HG03159 (cell line): ENCODE measurements around the gene TSPYL2.

Experiments
- ATAC-seq: cut with Tn5 transposase; IDR thresholded peaks from one replicate; pipeline ENCODE4 v1.9.1; 2021; ENCODE audit warnings: mild to moderate bottlenecking, moderate library complexity; ENCODE audit not compliant: unreplicated experiment

The TSPYL2 gene

GRCh38 chrX:53116101-53116500 is 33.9 kb downstream of the TSPYL2 start:
- ATAC-seq: no peak

DNA sequence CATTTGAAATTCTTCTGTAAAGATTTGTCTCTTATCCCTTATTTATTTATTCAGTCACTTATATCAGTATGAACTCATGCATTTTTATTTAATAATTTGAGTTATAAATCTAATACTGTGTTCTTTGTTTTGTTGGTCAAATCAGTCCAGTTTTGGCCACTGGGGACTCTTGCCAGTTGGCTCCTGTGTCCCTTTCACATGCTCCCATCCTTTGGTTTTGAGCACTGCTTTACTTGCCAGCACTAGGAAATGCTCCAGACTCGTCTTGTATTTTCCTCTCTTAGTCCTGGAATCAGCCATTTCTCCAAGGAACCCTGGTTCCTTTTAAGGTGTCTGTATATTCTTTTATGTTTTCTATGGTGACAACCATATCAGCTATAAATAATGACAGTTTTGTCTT is 39.8 kb downstream of the TSPYL2 start:
- no peak for ATAC-seq

- no peak for ATAC-seq
Measured at GRCh38 chrX:53125506-53125905, 43.3 kb downstream of the TSPYL2 start.

GRCh38 chrX:53126377-53126776 is 44.2 kb downstream of the TSPYL2 start:
- no peak for ATAC-seq

GRCh38 chrX:53128097-53128749 is 46.1 kb downstream of the TSPYL2 start:
- ATAC-seq: no peak

- no peak for ATAC-seq
Measured at GRCh38 chrX:53133400-53133799, 51.2 kb downstream of the TSPYL2 start.

DNA sequence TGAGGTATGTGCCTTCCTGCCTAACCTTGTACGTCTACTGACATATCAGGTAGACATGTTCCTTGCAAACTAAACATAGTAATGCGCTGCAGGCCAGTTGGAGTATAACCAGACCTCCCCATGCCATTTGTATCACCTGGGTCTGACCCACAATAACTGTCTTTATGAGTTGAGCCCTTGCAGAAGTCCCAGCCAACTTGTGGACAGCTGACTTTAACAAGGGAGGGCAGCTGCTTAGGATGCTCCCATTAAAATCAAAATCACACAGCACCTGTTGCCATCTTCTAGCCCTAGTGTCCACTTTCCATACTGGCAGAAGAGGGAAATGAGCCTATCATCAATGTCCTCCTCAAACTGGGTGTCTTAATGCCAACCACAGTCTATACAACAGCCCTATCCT is 53.4 kb downstream of the TSPYL2 start:
- no peak for ATAC-seq
